ENCODE data around the gene PHF13. TPM values are rescaled to one million over a fixed set of nuclear protein-coding genes. Genes with fewer than 3 reads are reported as not detected.

Gene PHF13
- total and polyA plus RNA-seq, 10 of the 15 experiments (the other 5 are each of a cell fraction or from before 2014, with no cell fraction given), result 0.87 to 15.4 (median 5.1) TPM

DNA sequence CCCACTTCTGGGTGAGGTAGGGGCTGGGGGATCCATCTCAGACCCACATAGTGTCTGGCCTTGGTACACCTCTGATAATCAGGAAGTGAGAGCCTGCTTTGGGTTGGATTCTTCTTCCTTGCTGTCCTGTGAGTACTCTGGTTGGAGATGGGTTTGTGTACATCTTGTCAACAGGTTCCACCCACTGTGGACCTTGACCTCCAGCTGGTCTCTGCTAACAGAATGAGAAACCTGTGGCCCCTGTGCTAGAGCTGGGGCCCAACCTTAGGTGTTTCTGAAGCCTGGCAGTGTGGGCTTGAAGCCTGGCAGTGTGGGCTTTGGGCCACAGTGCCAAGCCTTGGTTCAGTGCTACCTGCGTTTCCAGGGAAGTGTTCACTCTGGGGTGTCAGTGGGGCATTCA lies 31.2 kb upstream of the PHF13 start:
- Histone ChIP-seq H3K27me3 (replicated peaks in 1 of 2; ENCODE audit: control insufficient read depth in 2 of 2, insufficient read depth in 2 of 2, low read length in 1 of 2) (no peaks in the 10 kb centered on the region), H3K9me3 (replicated peaks; ENCODE audit: control insufficient read depth, insufficient read depth, low read length) (no peaks in the 10 kb centered on the region), H4K20me1 (ENCODE audit: control insufficient read depth, insufficient read depth) (no peaks in the 10 kb centered on the region), H3K4me1 (ENCODE audit: control insufficient read depth, insufficient read depth, low read length) (peaks cover 13% of the 10 kb centered on the region), H3K9ac (ENCODE audit: control insufficient read depth, insufficient read depth, low read length) (0 out of 2 replicates have a peak overlapping the region, but pooled peaks have one; percentile 10), H3K4me3 (peak overlapping the region; percentile 36; the same call in 1 of the 2 replicates), H2AFZ (ENCODE audit: control insufficient read depth, low read depth, low read length) (no peak overlapping the region), H3K79me2 (ENCODE audit: control insufficient read depth, insufficient read depth, low read length) (peaks cover 21% of the 10 kb centered on the region), H3K36me3 (ENCODE audit: control insufficient read depth in 2 of 2, insufficient read depth in 2 of 2, low read length in 1 of 2) (no peaks in the 10 kb centered on the region; a peak in 1 of 4 replicates), H3K4me2 (ENCODE audit: control insufficient read depth, insufficient read depth) (peak overlapping the region; percentile 70), H3K27ac (ENCODE audit: control insufficient read depth, insufficient read depth) (no peak overlapping the region)
- FAIRE-seq (no peak), ATAC-seq (peak; percentile 16), DNase-seq (ENCODE audit: low read depth, low spot score) (no peak)
- RAD21 ChIA-PET (ENCODE audit: unreplicated experiment), result interaction anchor here (1.0 to 4.7 kb wide), 2 partner anchors 19 to 31 kb away, joined by 3 to 38 read pairs; partner anchors contain the start of genes KLHL21 and PHF13
- SMC1A ChIA-PET (ENCODE audit: uncharacterized antibody, unreplicated experiment), result interaction anchor here (0.9 to 2.9 kb wide), 3 partner anchors 18 to 42 kb away, joined by 4 to 16 read pairs (median 4); partner anchors contain the start of gene THAP3
- POLR2A ChIA-PET, result interaction anchor here (0.5 to 3.9 kb wide), 3 partner anchors 17 to 25 kb away, joined by 3 to 22 read pairs (median 3); no protein-coding TSS in a partner anchor
- no TSS peak for BruUV-seq (replicated peaks)
- CTCF ChIA-PET, result interaction anchor here (0.7 to 4.4 kb wide), 3 partner anchors 18 to 29 kb away, joined by 4 to 29 read pairs (median 15); partner anchors contain the start of genes NOL9 and TAS1R1
- whole genome bisulfite sequencing (ENCODE audit: insufficient coverage, insufficient replicate concordance, low lambda C conversion rate, missing lambda C conversion rate), result 90% methylated on average over 1 of the region's 1 CpG
- intact Hi-C loops (cut with micrococcal nuclease; ENCODE audit: unreplicated experiment) (no loop called here), in situ Hi-C loops (cut with MboI) (no loop called here)
- TF ChIP-seq, protein P1, sequence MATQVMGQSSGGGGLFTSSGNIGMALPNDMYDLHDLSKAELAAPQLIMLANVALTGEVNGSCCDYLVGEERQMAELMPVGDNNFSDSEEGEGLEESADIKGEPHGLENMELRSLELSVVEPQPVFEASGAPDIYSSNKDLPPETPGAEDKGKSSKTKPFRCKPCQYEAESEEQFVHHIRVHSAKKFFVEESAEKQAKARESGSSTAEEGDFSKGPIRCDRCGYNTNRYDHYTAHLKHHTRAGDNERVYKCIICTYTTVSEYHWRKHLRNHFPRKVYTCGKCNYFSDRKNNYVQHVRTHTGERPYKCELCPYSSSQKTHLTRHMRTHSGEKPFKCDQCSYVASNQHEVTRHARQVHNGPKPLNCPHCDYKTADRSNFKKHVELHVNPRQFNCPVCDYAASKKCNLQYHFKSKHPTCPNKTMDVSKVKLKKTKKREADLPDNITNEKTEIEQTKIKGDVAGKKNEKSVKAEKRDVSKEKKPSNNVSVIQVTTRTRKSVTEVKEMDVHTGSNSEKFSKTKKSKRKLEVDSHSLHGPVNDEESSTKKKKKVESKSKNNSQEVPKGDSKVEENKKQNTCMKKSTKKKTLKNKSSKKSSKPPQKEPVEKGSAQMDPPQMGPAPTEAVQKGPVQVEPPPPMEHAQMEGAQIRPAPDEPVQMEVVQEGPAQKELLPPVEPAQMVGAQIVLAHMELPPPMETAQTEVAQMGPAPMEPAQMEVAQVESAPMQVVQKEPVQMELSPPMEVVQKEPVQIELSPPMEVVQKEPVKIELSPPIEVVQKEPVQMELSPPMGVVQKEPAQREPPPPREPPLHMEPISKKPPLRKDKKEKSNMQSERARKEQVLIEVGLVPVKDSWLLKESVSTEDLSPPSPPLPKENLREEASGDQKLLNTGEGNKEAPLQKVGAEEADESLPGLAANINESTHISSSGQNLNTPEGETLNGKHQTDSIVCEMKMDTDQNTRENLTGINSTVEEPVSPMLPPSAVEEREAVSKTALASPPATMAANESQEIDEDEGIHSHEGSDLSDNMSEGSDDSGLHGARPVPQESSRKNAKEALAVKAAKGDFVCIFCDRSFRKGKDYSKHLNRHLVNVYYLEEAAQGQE (IDR thresholded peaks at IDR 0.05; ENCODE audit: low read depth, low read length), result no peak
- TF ChIP-seq BMI1 (IDR thresholded peaks at IDR 0.05; ENCODE audit: borderline replicate concordance), result 0 out of 2 replicates have a peak, but pooled peaks have one; percentile 20
- no peak for TF ChIP-seq HDAC2 (IDR thresholded peaks at IDR 0.05)
- TF ChIP-seq, protein P2, sequence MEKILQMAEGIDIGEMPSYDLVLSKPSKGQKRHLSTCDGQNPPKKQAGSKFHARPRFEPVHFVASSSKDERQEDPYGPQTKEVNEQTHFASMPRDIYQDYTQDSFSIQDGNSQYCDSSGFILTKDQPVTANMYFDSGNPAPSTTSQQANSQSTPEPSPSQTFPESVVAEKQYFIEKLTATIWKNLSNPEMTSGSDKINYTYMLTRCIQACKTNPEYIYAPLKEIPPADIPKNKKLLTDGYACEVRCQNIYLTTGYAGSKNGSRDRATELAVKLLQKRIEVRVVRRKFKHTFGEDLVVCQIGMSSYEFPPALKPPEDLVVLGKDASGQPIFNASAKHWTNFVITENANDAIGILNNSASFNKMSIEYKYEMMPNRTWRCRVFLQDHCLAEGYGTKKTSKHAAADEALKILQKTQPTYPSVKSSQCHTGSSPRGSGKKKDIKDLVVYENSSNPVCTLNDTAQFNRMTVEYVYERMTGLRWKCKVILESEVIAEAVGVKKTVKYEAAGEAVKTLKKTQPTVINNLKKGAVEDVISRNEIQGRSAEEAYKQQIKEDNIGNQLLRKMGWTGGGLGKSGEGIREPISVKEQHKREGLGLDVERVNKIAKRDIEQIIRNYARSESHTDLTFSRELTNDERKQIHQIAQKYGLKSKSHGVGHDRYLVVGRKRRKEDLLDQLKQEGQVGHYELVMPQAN (conservative IDR thresholded peaks at IDR 0.05), result peak; percentile 53; the same call in 1 of the 2 replicates
- TF ChIP-seq FOXK2 (IDR thresholded peaks at IDR 0.05), result peak; percentile 54
- TF ChIP-seq NR2C2 (IDR thresholded peaks at IDR 0.05; ENCODE audit: borderline replicate concordance, control insufficient read depth, insufficient read length, low read depth), result no peak
- TF ChIP-seq, protein P3, sequence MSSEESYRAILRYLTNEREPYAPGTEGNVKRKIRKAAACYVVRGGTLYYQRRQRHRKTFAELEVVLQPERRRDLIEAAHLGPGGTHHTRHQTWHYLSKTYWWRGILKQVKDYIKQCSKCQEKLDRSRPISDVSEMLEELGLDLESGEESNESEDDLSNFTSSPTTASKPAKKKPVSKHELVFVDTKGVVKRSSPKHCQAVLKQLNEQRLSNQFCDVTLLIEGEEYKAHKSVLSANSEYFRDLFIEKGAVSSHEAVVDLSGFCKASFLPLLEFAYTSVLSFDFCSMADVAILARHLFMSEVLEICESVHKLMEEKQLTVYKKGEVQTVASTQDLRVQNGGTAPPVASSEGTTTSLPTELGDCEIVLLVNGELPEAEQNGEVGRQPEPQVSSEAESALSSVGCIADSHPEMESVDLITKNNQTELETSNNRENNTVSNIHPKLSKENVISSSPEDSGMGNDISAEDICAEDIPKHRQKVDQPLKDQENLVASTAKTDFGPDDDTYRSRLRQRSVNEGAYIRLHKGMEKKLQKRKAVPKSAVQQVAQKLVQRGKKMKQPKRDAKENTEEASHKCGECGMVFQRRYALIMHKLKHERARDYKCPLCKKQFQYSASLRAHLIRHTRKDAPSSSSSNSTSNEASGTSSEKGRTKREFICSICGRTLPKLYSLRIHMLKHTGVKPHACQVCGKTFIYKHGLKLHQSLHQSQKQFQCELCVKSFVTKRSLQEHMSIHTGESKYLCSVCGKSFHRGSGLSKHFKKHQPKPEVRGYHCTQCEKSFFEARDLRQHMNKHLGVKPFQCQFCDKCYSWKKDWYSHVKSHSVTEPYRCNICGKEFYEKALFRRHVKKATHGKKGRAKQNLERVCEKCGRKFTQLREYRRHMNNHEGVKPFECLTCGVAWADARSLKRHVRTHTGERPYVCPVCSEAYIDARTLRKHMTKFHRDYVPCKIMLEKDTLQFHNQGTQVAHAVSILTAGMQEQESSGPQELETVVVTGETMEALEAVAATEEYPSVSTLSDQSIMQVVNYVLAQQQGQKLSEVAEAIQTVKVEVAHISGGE (CRISPR knock-in tag; IDR thresholded peaks at IDR 0.05), result no peak
- 0 out of 2 replicates have a peak, but pooled peaks have one; percentile 34 for TF ChIP-seq NR2F1 (conservative IDR thresholded peaks at IDR 0.05)
- no peak for TF ChIP-seq STAT1 (conservative IDR thresholded peaks at IDR 0.05)
- no peak for TF ChIP-seq ZNF207 (IDR thresholded peaks at IDR 0.05; ENCODE audit: borderline replicate concordance)
